K562 (cell line): ENCODE data around the gene SOCS7. TPM values are rescaled to one million over a fixed set of nuclear protein-coding genes. Genes with fewer than 3 reads are reported as not detected.

Source experiments
- ATAC-seq: fragments of 200-7000 bp; cut with Tn5 transposase; 3 replicates; pipeline ENCODE4 v1.9.1; 2020; ENCODE audit warnings: moderate library complexity
- BruUV-seq: library from RNA; stranded (reverse); fragments of 400-500 nt; replicated peaks from 2 replicates; lab custom pipeline; 2021; lab: Mats Ljungman, UMichigan
- CTCF ChIA-PET: fragments of 300-600 bp; formaldehyde crosslinking; extraction: SDS; loops from one replicate; lab custom pipeline; 2021; ENCODE audit warnings: low intra/inter-chr PET ratio; lab: Yijun Ruan, JAX
- POLR2A ChIA-PET: fragments of 300-600, 350-650 bp; sonication (Branson Sonifier 250); formaldehyde crosslinking; extraction: SDS; loops from one replicate; lab custom pipeline; 2021; ENCODE audit warnings: antibody characterized with exemption, inconsistent platforms; lab: Yijun Ruan, JAX
- DNase-seq, 4 experiments: peaks; one replicate each; pipeline versions ENCODE4 v3.0.0 to v3.0.0-alpha.2; 2011 to 2018; ENCODE audit warnings: low spot score in 3 of 4, mixed read lengths in 3 of 4; ENCODE audit errors: extremely low read depth in 1 of 4
- FAIRE-seq: peaks from 2 replicates; lab custom pipeline; 2011; peaks lifted over from hg19 to GRCh38; lab: Jason Lieb, UNC
- H2AFZ ChIP-seq: 2 replicates; pipeline ENCODE4 v1.6.0; 2011; ENCODE audit warnings: low read depth, low read length, control low read depth, inconsistent platforms
- H3K27ac ChIP-seq: fragments of 200-600 bp; 3 replicates; pipeline ENCODE4 v1.8.0; 2011; ENCODE audit warnings: low read depth, mild to moderate bottlenecking, control low read depth, inconsistent platforms, low read length, moderate library complexity, mixed read lengths; ENCODE audit errors: extremely low read depth
- H3K27me3 ChIP-seq, 2 experiments: fragments of 300-600 bp in 1 of 2; 2 replicates in 1 of 2; 3 replicates in 1 of 2; pipeline versions ENCODE4 v1.6.0 to v1.8.0; 2011; ENCODE audit warnings: inconsistent platforms in 2 of 2, low read length in 2 of 2, mild to moderate bottlenecking in 1 of 2, mixed read lengths in 1 of 2, moderate library complexity in 1 of 2; ENCODE audit not compliant: control insufficient read depth in 2 of 2, insufficient read depth in 2 of 2
- H3K36me3 ChIP-seq: fragments of 300-600 bp; 3 replicates; pipeline ENCODE4 v1.8.0; 2011; ENCODE audit warnings: mild to moderate bottlenecking, low read length, inconsistent platforms; ENCODE audit not compliant: control insufficient read depth, insufficient read depth
- H3K4me1 ChIP-seq, 2 experiments: fragments of 200-600 bp in 1 of 2; replicated peaks in 1 of 2; 2 replicates in 1 of 2; 3 replicates in 1 of 2; pipeline versions ENCODE4 v1.5.1 to v1.8.0; 2011; ENCODE audit warnings: inconsistent platforms in 2 of 2, low read length in 2 of 2, mild to moderate bottlenecking in 1 of 2, mixed read lengths in 1 of 2, moderate library complexity in 1 of 2; ENCODE audit not compliant: control insufficient read depth in 2 of 2, insufficient read depth in 2 of 2
- H3K4me2 ChIP-seq: 2 replicates; pipeline ENCODE4 v1.6.1; 2011; ENCODE audit warnings: low read length, control low read depth, inconsistent platforms, mixed read lengths; ENCODE audit not compliant: insufficient read depth
- H3K4me3 ChIP-seq: fragments of 200-600 bp; sonication (generic), shearing (Covaris generic); 2 replicates; pipeline ENCODE4 v1.5.1; 2016; ENCODE audit warnings: control low read depth, inconsistent platforms
- H3K79me2 ChIP-seq: fragments of 200-600 bp; 3 replicates; pipeline ENCODE4 v1.8.0; 2011; ENCODE audit warnings: low read length, inconsistent platforms; ENCODE audit not compliant: control insufficient read depth, insufficient read depth
- H3K9ac ChIP-seq, 2 experiments: 2 replicates each; pipeline versions ENCODE4 v1.6.0 to v1.6.1; 2011; ENCODE audit warnings: low read depth in 2 of 2, low read length in 2 of 2, control low read depth in 1 of 2, inconsistent platforms in 1 of 2, mild to moderate bottlenecking in 1 of 2, mixed read lengths in 1 of 2; ENCODE audit not compliant: insufficient read depth in 1 of 2
- H3K9me1 ChIP-seq: one replicate; pipeline ENCODE4 v1.6.0; 2011; ENCODE audit warnings: inconsistent platforms, mild to moderate bottlenecking, low read length, moderate library complexity; ENCODE audit not compliant: control insufficient read depth, insufficient read depth
- H3K9me3 ChIP-seq: replicated peaks from 2 replicates; pipeline ENCODE4 v1.5.1; 2011; ENCODE audit warnings: low read depth, low read length, inconsistent platforms; ENCODE audit not compliant: control insufficient read depth, insufficient read depth
- H4K20me1 ChIP-seq: replicated peaks from 2 replicates; pipeline ENCODE4 v1.6.1; 2011; ENCODE audit warnings: low read length, inconsistent platforms, mixed read lengths; ENCODE audit not compliant: control insufficient read depth, insufficient read depth
- CSDE1 ChIP-seq, 2 experiments: fragments of 450-650 bp; IDR thresholded peaks; 2 replicates each; pipeline ENCODE4 v1.6.1; 2016; ENCODE audit warnings: mild to moderate bottlenecking in 1 of 2
- GTF2E2 ChIP-seq: fragments of 200-800 bp; sonication (Bioruptor generic); IDR thresholded peaks from 2 replicates; pipeline ENCODE4 v1.6.1; 2016; ENCODE audit warnings: missing genetic modification characterization, missing compliant biosample characterization
- IRF2 ChIP-seq: sonication (generic); formaldehyde crosslinking; IDR thresholded peaks from 2 replicates; pipeline ENCODE4 v1.8.1; 2022; ENCODE audit warnings: mild to moderate bottlenecking, missing genetic modification reagents
- NFE2 ChIP-seq: IDR thresholded peaks from 2 replicates; pipeline ENCODE4 v1.6.1; 2014; ENCODE audit warnings: antibody characterized with exemption, low read depth
- SMARCE1 ChIP-seq: fragments of 450-650 bp; IDR thresholded peaks from 2 replicates; pipeline ENCODE4 v1.7.1; 2016; ENCODE audit warnings: mild to moderate bottlenecking
- SRSF7 ChIP-seq: fragments of 200-400 bp; formaldehyde crosslinking; optimal IDR thresholded peaks from 2 replicates; pipeline ENCODE3; 2017; ENCODE audit warnings: mild to moderate bottlenecking, low read depth, low read length
- TAF1 ChIP-seq: IDR thresholded peaks from 2 replicates; pipeline ENCODE4 v1.6.1; 2011; ENCODE audit warnings: mild to moderate bottlenecking, low read length, moderate library complexity; ENCODE audit not compliant: insufficient read depth, control insufficient read depth, severe bottlenecking; ENCODE audit errors: extremely low read depth
- THAP12 ChIP-seq: fragments of 250-450 bp; sonication (Bioruptor Pico); IDR thresholded peaks from 2 replicates; pipeline ENCODE4 v1.9.0; 2021; ENCODE audit warnings: mild to moderate bottlenecking, inconsistent platforms
- ZFPM2 ChIP-seq: fragments of 250-450 bp; sonication (Bioruptor Pico); IDR thresholded peaks from 2 replicates; pipeline ENCODE4 v1.5.1; 2022; ENCODE audit warnings: mild to moderate bottlenecking
- ZNF384 ChIP-seq: IDR thresholded peaks from 2 replicates; pipeline ENCODE4 v1.6.1; 2012; ENCODE audit warnings: low read depth, low read length, improper control_type of control experiment
- ZNF507 ChIP-seq: conservative IDR thresholded peaks from 2 replicates; pipeline ENCODE4 v1.6.1; 2017; ENCODE audit warnings: missing genetic modification characterization, missing compliant biosample characterization
- WGBS: fragments of 100-300 bp; shearing (Covaris generic); methylation state at CpG from one replicate; pipeline ENCODE4 v1.1.6; 2016; ENCODE audit warnings: low coverage, mixed read lengths; ENCODE audit not compliant: insufficient coverage; ENCODE audit errors: missing lambda C conversion rate; 5-methylcytosine and 5-hydroxymethylcytosine counted together
- in situ Hi-C: fragments of 300-500 bp; cut with MboI; formaldehyde crosslinking; loops from 4 replicates; pipeline ENCODE4 v1.15.0; 2018; ENCODE audit warnings: inconsistent platforms, mixed read lengths
- intact Hi-C: fragments of 100-400 bp; cut with micrococcal nuclease; formaldehyde crosslinking; loops from 2 replicates; pipeline ENCODE4 v1.14.2; 2022
- polyA plus RNA-seq, 8 experiments: library from polyadenylated mRNA; depleted of rRNA in 4 of 8; stranded (reverse) in 5 of 8; unstranded in 3 of 8; fragments of >200 nt; fragmentation: Nextera tagmentation in 2 of 8; fragmentation: Illumina TruSeq in 1 of 8; extraction: Ambion mirVana in 2 of 8; extraction: Trizol in 1 of 8; gene quantifications; 2 replicates each; pipeline versions ENCODE4 v1.2.1 to v1.2.3, GENCODE V29; 2011 to 2014; ENCODE audit warnings: inconsistent platforms in 1 of 8, missing spikeins in 1 of 8
- total RNA-seq, 7 experiments: library from RNA; depleted of rRNA in 6 of 7; stranded (reverse); fragments of >200 nt in 6 of 7; fragmentation: Illumina TruSeq in 2 of 7; extraction: Trizol in 2 of 7; gene quantifications; 2 replicates each; pipeline versions ENCODE4 v1.2.1 to v1.2.3, GENCODE V29; 2011 to 2021; ENCODE audit warnings: low replicate concordance in 1 of 7
- TF ChIP-seq, protein P1 (sequence below): sonication (generic); formaldehyde crosslinking; IDR thresholded peaks from 2 replicates; pipeline ENCODE4 v1.8.0; 2022; ENCODE audit warnings: missing genetic modification reagents, mild to moderate bottlenecking, borderline replicate concordance
- TF ChIP-seq, protein P2 (sequence below): fragments of 250-450 bp; sonication (Bioruptor Pico); IDR thresholded peaks from 2 replicates; pipeline ENCODE4 v1.5.0; 2020; ENCODE audit warnings: mild to moderate bottlenecking, borderline replicate concordance
- TF ChIP-seq, protein P3 (sequence below), 2 experiments: fragments of 450-650 bp in 1 of 2; IDR thresholded peaks; 2 replicates each; pipeline ENCODE4 v1.6.1; 2011 to 2017; ENCODE audit warnings: low read depth in 2 of 2, antibody characterized with exemption in 1 of 2, borderline replicate concordance in 1 of 2, low read length in 1 of 2, mild to moderate bottlenecking in 1 of 2, mixed read lengths in 1 of 2; ENCODE audit not compliant: control insufficient read depth in 1 of 2

Gene SOCS7
- total and polyA plus RNA-seq, 9 of the 15 experiments (the other 6 are each of a cell fraction or from before 2014, with no cell fraction given) = 0.94 to 14.5 (median 8.2) TPM

- Histone ChIP-seq H3K27me3 (peaks cover 0 to 6% of the 10 kb centered on the region in 2 experiments; a peak in 1 of 5 replicates), H3K4me2 (0 out of 2 replicates have a peak overlapping the region, but pooled peaks have one; percentile 88), H3K9ac (no peak overlapping the region; a peak in 1 of 4 replicates), H2AFZ (no peak overlapping the region), H3K79me2 (peaks cover 16% of the 10 kb centered on the region), H3K27ac (no peak overlapping the region), H3K4me1 (peaks cover 22 to 23% of the 10 kb centered on the region in 2 experiments; a peak in 4 of 5 replicates), H3K36me3 (no peaks in the 10 kb centered on the region), H3K9me1 (no peaks in the 10 kb centered on the region), H3K9me3 (no peaks in the 10 kb centered on the region), H3K4me3 (no peak overlapping the region), H4K20me1 (peaks cover 5% of the 10 kb centered on the region; the same call in 1 of the 2 replicates)
- no TSS peak for BruUV-seq
- intact Hi-C loops (loop anchor here (5.0 kb wide), 1 partner anchor 317 kb away; no protein-coding TSS in a partner anchor), in situ Hi-C loops (no loop called here)
- POLR2A ChIA-PET = interaction anchor here (0.8 to 2.0 kb wide), 3 partner anchors 15 to 64 kb away, joined by 3 to 8 read pairs (median 3); no protein-coding TSS in a partner anchor
- 95% methylated on average over 2 of the region's 2 CpGs for WGBS
- ATAC-seq = no peak
- DNase-seq = no peak
- CTCF ChIA-PET = interaction anchor here (3.8 kb wide), 1 partner anchor 65 kb away, joined by 42 read pairs; no protein-coding TSS in a partner anchor
- FAIRE-seq = no peak
- TF ChIP-seq NFE2 (no peak), GTF2E2 (tag) (no peak), THAP12 (CRISPR knock-in tag) (no peak), SRSF7 (no peak), IRF2 (CRISPR knock-in tag) (no peak), ZNF384 (no peak), TAF1 (no peak), CSDE1 (IDR thresholded peaks at IDR 0.05) (no peak), SMARCE1 (no peak), ZFPM2 (CRISPR knock-in tag) (no peak), ZNF507 (tag) (no peak)
- TF ChIP-seq, protein P1, sequence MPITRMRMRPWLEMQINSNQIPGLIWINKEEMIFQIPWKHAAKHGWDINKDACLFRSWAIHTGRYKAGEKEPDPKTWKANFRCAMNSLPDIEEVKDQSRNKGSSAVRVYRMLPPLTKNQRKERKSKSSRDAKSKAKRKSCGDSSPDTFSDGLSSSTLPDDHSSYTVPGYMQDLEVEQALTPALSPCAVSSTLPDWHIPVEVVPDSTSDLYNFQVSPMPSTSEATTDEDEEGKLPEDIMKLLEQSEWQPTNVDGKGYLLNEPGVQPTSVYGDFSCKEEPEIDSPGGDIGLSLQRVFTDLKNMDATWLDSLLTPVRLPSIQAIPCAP = no peak
- TF ChIP-seq, protein P2, sequence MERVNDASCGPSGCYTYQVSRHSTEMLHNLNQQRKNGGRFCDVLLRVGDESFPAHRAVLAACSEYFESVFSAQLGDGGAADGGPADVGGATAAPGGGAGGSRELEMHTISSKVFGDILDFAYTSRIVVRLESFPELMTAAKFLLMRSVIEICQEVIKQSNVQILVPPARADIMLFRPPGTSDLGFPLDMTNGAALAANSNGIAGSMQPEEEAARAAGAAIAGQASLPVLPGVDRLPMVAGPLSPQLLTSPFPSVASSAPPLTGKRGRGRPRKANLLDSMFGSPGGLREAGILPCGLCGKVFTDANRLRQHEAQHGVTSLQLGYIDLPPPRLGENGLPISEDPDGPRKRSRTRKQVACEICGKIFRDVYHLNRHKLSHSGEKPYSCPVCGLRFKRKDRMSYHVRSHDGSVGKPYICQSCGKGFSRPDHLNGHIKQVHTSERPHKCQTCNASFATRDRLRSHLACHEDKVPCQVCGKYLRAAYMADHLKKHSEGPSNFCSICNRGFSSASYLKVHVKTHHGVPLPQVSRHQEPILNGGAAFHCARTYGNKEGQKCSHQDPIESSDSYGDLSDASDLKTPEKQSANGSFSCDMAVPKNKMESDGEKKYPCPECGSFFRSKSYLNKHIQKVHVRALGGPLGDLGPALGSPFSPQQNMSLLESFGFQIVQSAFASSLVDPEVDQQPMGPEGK (CRISPR knock-in tag) = no peak
- TF ChIP-seq, protein P3, sequence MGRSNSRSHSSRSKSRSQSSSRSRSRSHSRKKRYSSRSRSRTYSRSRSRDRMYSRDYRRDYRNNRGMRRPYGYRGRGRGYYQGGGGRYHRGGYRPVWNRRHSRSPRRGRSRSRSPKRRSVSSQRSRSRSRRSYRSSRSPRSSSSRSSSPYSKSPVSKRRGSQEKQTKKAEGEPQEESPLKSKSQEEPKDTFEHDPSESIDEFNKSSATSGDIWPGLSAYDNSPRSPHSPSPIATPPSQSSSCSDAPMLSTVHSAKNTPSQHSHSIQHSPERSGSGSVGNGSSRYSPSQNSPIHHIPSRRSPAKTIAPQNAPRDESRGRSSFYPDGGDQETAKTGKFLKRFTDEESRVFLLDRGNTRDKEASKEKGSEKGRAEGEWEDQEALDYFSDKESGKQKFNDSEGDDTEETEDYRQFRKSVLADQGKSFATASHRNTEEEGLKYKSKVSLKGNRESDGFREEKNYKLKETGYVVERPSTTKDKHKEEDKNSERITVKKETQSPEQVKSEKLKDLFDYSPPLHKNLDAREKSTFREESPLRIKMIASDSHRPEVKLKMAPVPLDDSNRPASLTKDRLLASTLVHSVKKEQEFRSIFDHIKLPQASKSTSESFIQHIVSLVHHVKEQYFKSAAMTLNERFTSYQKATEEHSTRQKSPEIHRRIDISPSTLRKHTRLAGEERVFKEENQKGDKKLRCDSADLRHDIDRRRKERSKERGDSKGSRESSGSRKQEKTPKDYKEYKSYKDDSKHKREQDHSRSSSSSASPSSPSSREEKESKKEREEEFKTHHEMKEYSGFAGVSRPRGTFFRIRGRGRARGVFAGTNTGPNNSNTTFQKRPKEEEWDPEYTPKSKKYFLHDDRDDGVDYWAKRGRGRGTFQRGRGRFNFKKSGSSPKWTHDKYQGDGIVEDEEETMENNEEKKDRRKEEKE (IDR thresholded peaks at IDR 0.05; ENCODE audit: borderline replicate concordance in 1 of 2, control insufficient read depth in 1 of 2, low read depth in 2 of 2, low read length in 1 of 2) = no peak
Measured at GRCh38 chr17:38350035-38350434, 1.6 kb upstream of the SOCS7 start.
